PC-3 (cell line): Measurements from ENCODE around the gene GABBR2. TPM values are rescaled to one million over a fixed set of nuclear protein-coding genes. Genes with fewer than 3 reads are reported as not detected.

Experiments used
- ATAC-seq: fragments of 200-7000 bp; cut with Tn5 transposase; 2 replicates; pipeline ENCODE4 v1.9.1; 2020; ENCODE audit warnings: mild to moderate bottlenecking, moderate library complexity
- BruUV-seq: library from RNA; stranded (reverse); fragments of 400-500 nt; replicated peaks from 2 replicates; lab custom pipeline; 2021; lab: Mats Ljungman, UMichigan
- CTCF ChIA-PET: fragments of 300-600 bp; sonication (Branson Sonifier 250); formaldehyde crosslinking; loops from one replicate; lab custom pipeline; 2022; ENCODE audit warnings: antibody characterized with exemption; lab: Charles Lee
- POLR2A ChIA-PET: fragments of 300-600 bp; sonication (Branson Sonifier 250); formaldehyde crosslinking; loops from one replicate; lab custom pipeline; 2022; ENCODE audit warnings: antibody characterized with exemption; ENCODE audit not compliant: unreplicated experiment; lab: Charles Lee
- DNase-seq: peaks from one replicate; pipeline ENCODE4 v3.0.0-alpha.2; 2015
- H2AFZ ChIP-seq: fragments of 300-600 bp; sonication (generic); 2 replicates; pipeline ENCODE4 v1.6.0; 2016; ENCODE audit warnings: antibody characterized with exemption, low read length
- H3F3A ChIP-seq: fragments of 300-600 bp; sonication (generic); one replicate; pipeline ENCODE4 v1.6.0; 2017; ENCODE audit warnings: antibody characterized with exemption, low read length, control low read depth, mild to moderate bottlenecking; ENCODE audit not compliant: unreplicated experiment
- H3K27ac ChIP-seq: fragments of 300-600 bp; sonication (generic); 2 replicates; pipeline ENCODE4 v1.5.1; 2016; ENCODE audit warnings: mild to moderate bottlenecking, low read length
- H3K27me3 ChIP-seq: fragments of 300-600 bp; sonication (generic); 2 replicates; pipeline ENCODE4 v1.6.1; 2016; ENCODE audit warnings: low read length, mixed read lengths
- H3K36me3 ChIP-seq: fragments of 300-600 bp; sonication (generic); 2 replicates; pipeline ENCODE4 v1.6.1; 2016; ENCODE audit warnings: low read depth, mixed run types, low read length, mixed read lengths
- H3K4me1 ChIP-seq: fragments of 300-600 bp; sonication (generic); 2 replicates; pipeline ENCODE4 v1.5.1; 2016; ENCODE audit warnings: low read length; ENCODE audit not compliant: insufficient read depth
- H3K4me2 ChIP-seq: fragments of 300-600 bp; sonication (generic); 2 replicates; pipeline ENCODE4 v1.6.0; 2016; ENCODE audit warnings: low read length
- H3K4me3 ChIP-seq: fragments of 300-600 bp; sonication (generic); 2 replicates; pipeline ENCODE4 v1.5.1; 2016; ENCODE audit warnings: mild to moderate bottlenecking, low read length, mixed read lengths
- H3K79me2 ChIP-seq: fragments of 300-600 bp; sonication (generic); 2 replicates; pipeline ENCODE4 v1.6.1; 2017; ENCODE audit warnings: low read length, mixed read lengths
- H3K9ac ChIP-seq: fragments of 300-600 bp; sonication (generic); 2 replicates; pipeline ENCODE4 v1.6.0; 2016; ENCODE audit warnings: mild to moderate bottlenecking, low read length
- H3K9me2 ChIP-seq: fragments of 300-600 bp; sonication (generic); replicated peaks from 2 replicates; pipeline ENCODE4 v1.6.1; 2016; ENCODE audit warnings: mixed run types, low read length, mixed read lengths
- H3K9me3 ChIP-seq: fragments of 300-600 bp; sonication (generic); 2 replicates; pipeline ENCODE4 v1.6.1; 2016; ENCODE audit warnings: low read length, mixed read lengths
- H4K20me1 ChIP-seq: fragments of 300-600 bp; sonication (generic); 2 replicates; pipeline ENCODE4 v1.6.1; 2016; ENCODE audit warnings: low read length, mixed read lengths
- CTCF ChIP-seq: fragments of 300-600 bp; sonication (generic); conservative IDR thresholded peaks from 2 replicates; pipeline ENCODE4 v1.5.1; 2017; ENCODE audit warnings: antibody characterized with exemption, low read depth, mild to moderate bottlenecking, low read length
- EZH2 ChIP-seq: fragments of 300-600 bp; sonication (generic); IDR thresholded peaks from one replicate; pipeline ENCODE4 v1.6.1; 2017; ENCODE audit warnings: antibody characterized with exemption, mild to moderate bottlenecking, low read length; ENCODE audit not compliant: unreplicated experiment
- EZH2phosphoT487 ChIP-seq: fragments of 300-600 bp; sonication (generic); IDR thresholded peaks from 2 replicates; pipeline ENCODE4 v1.6.1; 2018; ENCODE audit warnings: mild to moderate bottlenecking, antibody characterized with exemption, low read length, borderline replicate concordance
- intact Hi-C: fragments of 100-400 bp; cut with micrococcal nuclease; formaldehyde crosslinking; loops from 2 replicates; pipeline ENCODE4 v1.9.0; 2023
- total RNA-seq: library from RNA; depleted of rRNA; stranded (reverse); fragments of >200 nt; gene quantifications from 2 replicates; pipeline ENCODE4 v1.2.3, GENCODE V29; 2014

GABBR2 gene
- total RNA-seq, 1 experiment from 2014 or later = 0.44 TPM

- Histone ChIP-seq H3F3A (no peaks in the 10 kb centered on the region), H3K27me3 (no peaks in the 10 kb centered on the region), H3K9ac (no peak overlapping the region), H3K36me3 (no peaks in the 10 kb centered on the region), H2AFZ (no peak overlapping the region), H3K9me3 (no peaks in the 10 kb centered on the region), H4K20me1 (no peaks in the 10 kb centered on the region), H3K79me2 (no peaks in the 10 kb centered on the region), H3K9me2 (no peaks in the 10 kb centered on the region), H3K4me2 (no peak overlapping the region), H3K4me1 (peaks cover 7% of the 10 kb centered on the region; the same call in 1 of the 2 replicates), H3K4me3 (no peak overlapping the region), H3K27ac (no peak overlapping the region)
- DNase-seq (no peak), ATAC-seq (no peak)
- ChIA-PET POLR2A (no interaction called here), CTCF (no interaction called here)
- TF ChIP-seq EZH2 = no peak
- no peak for TF ChIP-seq CTCF
- TF ChIP-seq EZH2phosphoT487 = no peak
- intact Hi-C loops = no loop called here
- BruUV-seq = no TSS peak
Measured at GRCh38 chr9:98379572-98379971, 329.2 kb downstream of the GABBR2 start.

- Histone ChIP-seq H3K4me1 (peaks cover 8% of the 10 kb centered on the region; the same call in 1 of the 2 replicates), H2AFZ (no peak overlapping the region), H3K4me2 (no peak overlapping the region), H3K9me2 (no peaks in the 10 kb centered on the region), H3K9ac (no peak overlapping the region), H3F3A (no peaks in the 10 kb centered on the region), H3K27ac (no peak overlapping the region), H3K36me3 (no peaks in the 10 kb centered on the region), H3K79me2 (no peaks in the 10 kb centered on the region), H3K9me3 (no peaks in the 10 kb centered on the region), H4K20me1 (no peaks in the 10 kb centered on the region), H3K4me3 (no peak overlapping the region), H3K27me3 (no peaks in the 10 kb centered on the region)
- DNase-seq = no peak
- no TSS peak for BruUV-seq
- ATAC-seq = no peak
- TF ChIP-seq CTCF (no peak), EZH2phosphoT487 (no peak), EZH2 (no peak)
- CTCF ChIA-PET = no interaction called here
- POLR2A ChIA-PET = no interaction called here
- intact Hi-C loops = no loop called here
Measured at GRCh38 chr9:98378794-98379193, 329.9 kb downstream of the GABBR2 start.

GRCh38 chr9:98378206-98378780, 330.4 kb downstream of the GABBR2 start:
- Histone ChIP-seq H3K9me2 (no peaks in the 10 kb centered on the region), H3K79me2 (no peaks in the 10 kb centered on the region), H2AFZ (no peak overlapping the region), H3K36me3 (no peaks in the 10 kb centered on the region), H3K27me3 (no peaks in the 10 kb centered on the region), H3K27ac (no peak overlapping the region), H4K20me1 (no peaks in the 10 kb centered on the region), H3K4me3 (no peak overlapping the region), H3K4me2 (no peak overlapping the region), H3K4me1 (peaks cover 8% of the 10 kb centered on the region; the same call in 1 of the 2 replicates), H3K9ac (no peak overlapping the region), H3K9me3 (no peaks in the 10 kb centered on the region), H3F3A (no peaks in the 10 kb centered on the region)
- ATAC-seq = no peak
- DNase-seq = no peak
- CTCF ChIA-PET = no interaction called here
- no TSS peak for BruUV-seq
- POLR2A ChIA-PET = no interaction called here
- intact Hi-C loops = no loop called here
- TF ChIP-seq CTCF = no peak
- no peak for TF ChIP-seq EZH2phosphoT487
- TF ChIP-seq EZH2 = no peak
